HG02970 (cell line): ENCODE results near the gene GSTA3.
"Not testable (repeated sequence)": the region's sequence is repeated elsewhere in the genome, so short reads cannot be mapped to it uniquely, and the experiment has no call there.

ENCODE experiments used
- ATAC-seq: cut with Tn5 transposase; IDR thresholded peaks from one replicate; pipeline ENCODE4 v1.9.1; 2021; ENCODE audit warnings: mild to moderate bottlenecking, moderate library complexity, moderate number of reproducible peaks; ENCODE audit not compliant: unreplicated experiment, low FRiP score

Gene GSTA3

DNA sequence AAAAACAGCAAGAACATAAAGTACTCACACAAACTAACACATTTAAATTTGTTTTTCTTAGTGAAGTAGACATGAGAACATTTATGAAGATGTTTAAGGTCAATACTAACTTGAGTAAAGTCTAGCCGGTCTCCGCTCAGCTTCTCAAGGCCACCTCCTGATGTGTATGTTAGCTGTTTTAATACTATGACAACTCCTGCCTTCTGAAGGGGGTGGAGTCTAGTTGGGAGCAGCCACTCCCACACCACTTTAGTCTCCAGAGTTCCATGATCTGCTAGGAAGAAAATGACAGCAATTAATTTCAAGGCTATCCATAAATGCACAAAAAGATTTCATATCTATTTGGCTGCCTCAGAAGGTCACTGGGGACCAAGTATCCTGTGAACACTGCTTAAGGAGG lies at the start of gene GSTA3:
Gene GSTA3 (minus strand): TSS at position 168 of the 400 bp plus-strand sequence. CDS start 3,864 bp downstream, outside the sequence.
- ATAC-seq, result no peak

DNA sequence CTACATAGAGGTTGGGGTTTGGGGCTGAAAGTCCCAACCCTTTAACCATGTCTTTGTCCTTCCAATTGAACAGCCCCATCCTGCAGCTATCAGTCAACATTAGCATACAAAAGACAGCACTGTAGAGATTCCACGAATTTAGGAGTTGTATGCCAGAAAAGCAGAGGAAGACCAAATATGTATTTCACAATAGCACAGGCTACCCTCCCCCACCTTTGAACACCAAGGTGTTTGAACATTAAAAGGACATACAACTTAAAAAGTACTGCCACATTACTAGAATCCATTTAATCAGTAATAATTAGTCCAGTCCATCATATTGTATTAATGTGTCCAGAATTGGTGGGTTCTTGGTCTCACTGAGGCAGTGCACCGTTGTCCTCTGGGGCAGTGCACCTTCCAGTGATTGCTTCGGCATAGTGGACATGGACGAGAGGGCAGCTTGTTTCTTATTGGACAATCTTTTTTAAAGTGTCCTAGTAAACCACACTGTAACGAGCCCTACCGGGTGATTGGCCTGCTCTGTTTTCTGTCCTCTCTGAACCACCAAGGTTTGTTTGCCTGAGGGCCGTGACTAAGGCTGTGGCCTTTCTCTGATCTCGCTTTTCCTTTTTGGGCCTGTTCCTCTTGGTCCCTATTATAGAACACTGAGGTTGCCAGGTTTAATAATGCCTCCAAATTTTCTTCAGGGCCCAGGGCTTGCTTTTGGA lies 49.2 kb upstream of the GSTA3 start:
- no peak for ATAC-seq

DNA sequence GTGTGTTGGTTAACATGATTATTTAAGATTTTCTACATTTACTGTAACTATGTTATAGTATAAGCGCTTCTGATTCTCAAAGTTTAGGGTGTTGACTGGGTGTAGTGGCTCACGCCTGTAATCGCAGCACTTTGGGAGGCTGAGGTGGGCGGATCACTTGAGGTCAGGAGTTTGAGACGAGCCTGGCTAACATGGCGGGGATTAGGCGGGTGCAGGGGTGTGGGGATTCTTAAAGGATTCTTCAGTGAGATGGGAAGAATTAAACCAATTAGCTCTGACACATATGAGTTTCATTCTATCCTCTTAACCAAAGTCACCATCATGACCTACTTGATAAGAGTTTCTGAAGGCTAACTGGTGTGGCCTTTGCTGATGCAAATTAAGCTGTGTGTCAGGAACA lies 46.4 kb upstream of the GSTA3 start:
- no peak for ATAC-seq

DNA sequence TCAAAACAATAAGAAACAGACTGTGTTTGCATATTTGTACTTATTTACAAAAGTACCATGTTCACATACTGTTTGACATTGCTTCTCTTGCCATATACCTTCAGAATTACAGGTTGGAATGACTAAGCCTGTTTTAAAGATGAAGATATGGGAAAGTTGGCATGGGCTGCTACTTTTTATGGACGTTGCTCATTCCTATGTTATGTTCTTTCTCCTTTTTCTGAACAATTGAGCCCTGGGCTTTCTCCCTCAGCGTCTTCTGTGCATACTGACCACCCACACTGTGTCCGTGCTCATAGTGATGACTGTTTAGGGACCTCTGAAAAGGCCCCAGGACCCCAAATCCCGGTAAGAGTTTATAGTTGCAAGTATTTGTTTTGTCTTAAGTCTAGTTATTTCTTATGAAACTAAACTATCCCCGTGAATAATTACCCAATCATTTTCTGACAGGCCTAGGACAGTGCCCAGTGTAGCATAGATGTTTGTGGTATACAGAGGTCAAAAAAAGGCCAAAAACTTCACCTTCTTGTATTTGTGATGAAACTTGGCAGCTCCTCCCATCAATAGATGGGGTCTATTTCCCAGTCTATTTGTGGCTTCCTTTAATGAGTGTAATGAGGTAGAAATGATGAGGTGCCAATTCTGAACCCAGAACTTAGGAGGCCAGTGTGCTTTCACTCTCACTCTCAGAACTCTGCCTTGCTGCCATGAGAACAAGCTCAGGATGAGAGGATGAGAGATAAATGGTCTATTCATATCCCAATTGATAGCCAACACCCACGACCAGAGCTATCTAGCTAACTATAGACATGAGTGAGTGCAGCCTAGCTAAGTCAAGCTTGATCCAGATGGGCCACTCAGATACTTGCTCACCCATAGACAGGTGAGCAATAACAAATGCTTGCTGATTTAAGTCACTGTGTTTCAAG lies 44.7 kb upstream of the GSTA3 start:
- no peak for ATAC-seq

DNA sequence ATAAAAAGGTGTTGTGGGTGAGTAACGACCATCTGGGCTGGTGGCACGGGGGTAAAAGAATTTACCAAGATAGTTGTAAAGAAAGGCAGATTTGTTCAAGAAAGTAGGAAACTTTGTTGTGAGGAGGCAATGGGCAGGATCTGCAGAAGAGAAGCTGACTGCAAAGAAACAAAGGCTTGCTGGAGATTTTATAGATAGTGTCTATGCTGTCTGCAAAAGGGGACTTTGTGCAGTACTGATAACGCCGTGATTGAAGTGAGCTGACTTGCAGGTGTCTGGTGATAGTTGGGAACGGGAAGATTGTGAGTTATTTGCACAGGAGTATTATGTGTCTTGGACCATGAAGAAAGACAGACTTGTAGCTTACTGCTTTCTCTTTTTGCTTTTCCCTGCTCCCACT lies 36.8 kb upstream of the GSTA3 start:
- no peak for ATAC-seq

DNA sequence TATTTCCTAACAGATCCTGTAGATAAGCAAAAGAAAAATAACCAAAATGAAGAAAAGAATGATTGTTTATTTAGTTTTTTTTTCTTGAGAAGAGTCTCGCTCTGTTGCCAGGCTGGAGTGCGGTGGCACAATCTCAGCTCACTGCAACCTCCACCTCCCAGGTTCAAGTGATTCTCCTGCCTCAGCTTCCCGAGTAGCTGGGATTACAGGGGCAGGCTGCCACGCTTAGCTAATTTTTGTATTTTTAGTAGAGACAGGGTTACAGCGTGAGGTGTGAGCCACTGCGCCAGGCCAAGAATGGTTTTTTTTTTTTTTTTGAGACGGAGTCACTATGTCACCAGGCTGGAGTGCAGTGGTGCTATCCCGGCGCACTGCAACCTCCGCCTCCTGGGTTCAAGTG lies 33.3 kb upstream of the GSTA3 start:
- ATAC-seq, result not testable (repeated sequence)

DNA sequence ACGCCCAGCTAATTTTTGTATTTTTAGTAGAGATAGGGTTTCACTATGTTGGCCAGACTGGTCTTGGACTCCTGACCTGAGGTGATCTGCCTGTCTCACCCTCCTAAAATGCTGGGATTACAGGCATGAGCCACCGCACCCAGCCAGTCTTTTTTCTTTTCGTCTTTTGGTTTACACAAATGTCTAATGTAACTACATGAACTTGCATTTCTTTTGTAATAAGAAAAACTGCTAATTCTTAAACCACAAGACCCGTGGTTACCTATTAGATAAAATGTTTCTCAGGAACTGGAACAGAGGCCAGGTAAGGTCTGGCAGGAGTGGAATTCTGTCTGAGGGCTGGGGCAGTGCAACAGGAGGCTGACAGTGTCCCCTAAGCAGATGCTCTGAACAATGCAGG lies 32.7 kb upstream of the GSTA3 start:
- no peak for ATAC-seq

DNA sequence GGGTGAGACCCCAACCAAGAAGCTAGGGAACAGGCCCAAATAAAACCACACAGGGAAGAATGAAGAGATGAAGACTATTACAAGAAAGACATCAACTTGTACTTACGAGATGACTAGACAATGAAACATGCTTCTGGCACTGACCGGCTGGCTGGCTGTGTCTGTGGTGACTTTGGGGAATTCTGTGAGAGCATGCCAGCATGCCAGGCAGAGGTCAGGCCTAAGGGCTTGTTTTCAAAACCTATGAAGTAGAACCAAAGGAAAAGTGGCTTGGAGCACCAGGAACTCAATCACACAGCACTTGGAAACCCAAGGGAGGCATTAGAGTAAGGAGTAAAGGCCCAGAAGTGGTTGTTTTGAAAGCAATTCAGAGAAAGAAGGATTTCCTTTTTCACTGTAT lies 28.4 kb upstream of the GSTA3 start:
- ATAC-seq, result no peak

DNA sequence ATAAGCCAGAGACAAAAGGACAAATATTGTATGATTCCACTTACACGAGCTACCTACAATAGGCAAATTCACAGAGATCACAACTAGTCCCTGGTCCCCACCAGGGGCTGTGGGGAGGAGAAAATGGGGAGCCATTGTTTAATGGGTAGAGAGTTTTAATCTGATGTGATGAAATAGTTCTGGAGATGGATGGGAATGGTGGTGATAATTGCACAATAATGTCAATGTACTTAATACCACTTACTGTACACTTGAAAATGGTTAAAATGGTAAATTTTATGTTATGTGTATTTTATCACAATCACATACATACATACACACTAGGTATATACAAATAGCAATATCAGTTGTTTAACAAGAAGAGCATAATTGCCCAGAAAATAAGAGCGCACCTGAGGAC lies 24.3 kb upstream of the GSTA3 start:
- ATAC-seq, result no peak

DNA sequence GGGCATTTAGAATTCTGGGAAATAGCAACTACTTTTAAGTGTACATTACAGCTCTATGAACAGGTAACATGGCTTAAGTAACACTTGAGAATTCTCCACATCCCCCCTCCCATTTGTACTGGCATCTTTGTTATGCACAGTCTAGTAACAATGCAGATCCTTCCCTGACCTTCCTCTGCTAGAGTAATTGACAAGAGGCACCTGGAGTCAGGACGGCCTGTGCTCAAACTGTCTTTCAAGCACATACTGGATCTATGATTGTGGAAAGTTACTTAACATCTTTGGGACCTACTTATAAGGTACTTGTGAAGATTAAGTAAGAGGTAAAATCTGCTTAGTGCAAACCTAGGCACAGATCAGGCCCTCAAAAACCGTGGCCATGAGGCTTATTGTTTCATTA lies 21.9 kb upstream of the GSTA3 start:
- ATAC-seq, result no peak

DNA sequence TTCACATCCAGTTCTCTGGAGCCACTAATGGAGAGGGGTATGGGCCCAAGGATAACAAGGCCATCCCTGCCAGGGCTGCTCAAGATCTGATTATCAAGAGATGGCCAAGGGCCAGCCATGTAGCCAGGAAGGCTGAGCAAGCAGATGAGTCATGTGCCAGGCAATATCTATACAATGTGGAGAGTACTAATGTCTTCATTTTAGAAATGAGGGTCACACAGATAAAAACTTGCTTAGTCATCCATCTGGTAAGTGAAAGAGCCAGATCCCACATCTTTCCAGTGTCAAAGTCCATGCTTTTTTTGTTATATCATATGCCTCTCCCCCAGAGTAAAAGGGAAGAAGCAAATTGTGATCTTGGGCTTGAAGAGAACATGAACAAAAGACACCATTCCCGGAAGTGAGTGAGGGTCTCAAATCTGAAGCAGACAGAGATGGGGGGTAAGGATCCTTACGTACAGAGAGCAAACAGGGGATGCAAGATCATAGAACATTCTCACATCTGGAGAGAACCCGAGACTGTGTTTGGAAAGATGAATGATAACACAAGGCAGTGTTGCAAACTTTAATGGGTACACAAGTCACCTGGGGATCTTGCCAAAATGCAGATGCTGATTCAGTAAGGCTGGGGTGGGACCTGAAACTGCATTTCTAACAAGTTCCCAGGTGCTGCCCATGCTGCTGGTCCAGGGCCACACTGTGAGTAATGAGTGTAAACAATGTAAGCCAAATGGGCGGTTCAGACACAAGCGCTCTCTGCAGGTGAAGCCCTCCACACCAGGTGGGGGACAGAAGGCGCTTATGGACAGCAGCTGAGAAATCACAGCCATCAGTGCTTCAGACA lies 20.0 kb upstream of the GSTA3 start:
- no peak for ATAC-seq

DNA sequence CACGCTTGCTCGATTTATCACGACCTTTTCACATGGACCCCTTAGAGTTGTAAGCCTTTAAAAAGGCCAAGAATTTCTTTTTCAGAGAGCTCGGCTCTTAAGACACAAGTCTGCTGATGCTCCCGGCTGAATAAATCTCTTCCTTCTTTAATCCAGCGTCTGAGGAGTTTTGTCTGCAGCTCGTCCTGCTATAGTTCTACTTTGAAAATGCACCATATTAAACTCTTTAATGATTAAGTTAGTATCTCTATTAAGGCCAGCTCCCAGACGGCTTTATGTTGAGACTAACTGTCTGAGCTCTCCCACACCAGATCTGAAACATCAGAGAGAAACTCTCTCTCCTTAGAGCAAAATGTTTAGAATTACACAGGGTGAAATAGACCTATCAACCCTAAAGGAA lies 18.0 kb upstream of the GSTA3 start:
- no peak for ATAC-seq

DNA sequence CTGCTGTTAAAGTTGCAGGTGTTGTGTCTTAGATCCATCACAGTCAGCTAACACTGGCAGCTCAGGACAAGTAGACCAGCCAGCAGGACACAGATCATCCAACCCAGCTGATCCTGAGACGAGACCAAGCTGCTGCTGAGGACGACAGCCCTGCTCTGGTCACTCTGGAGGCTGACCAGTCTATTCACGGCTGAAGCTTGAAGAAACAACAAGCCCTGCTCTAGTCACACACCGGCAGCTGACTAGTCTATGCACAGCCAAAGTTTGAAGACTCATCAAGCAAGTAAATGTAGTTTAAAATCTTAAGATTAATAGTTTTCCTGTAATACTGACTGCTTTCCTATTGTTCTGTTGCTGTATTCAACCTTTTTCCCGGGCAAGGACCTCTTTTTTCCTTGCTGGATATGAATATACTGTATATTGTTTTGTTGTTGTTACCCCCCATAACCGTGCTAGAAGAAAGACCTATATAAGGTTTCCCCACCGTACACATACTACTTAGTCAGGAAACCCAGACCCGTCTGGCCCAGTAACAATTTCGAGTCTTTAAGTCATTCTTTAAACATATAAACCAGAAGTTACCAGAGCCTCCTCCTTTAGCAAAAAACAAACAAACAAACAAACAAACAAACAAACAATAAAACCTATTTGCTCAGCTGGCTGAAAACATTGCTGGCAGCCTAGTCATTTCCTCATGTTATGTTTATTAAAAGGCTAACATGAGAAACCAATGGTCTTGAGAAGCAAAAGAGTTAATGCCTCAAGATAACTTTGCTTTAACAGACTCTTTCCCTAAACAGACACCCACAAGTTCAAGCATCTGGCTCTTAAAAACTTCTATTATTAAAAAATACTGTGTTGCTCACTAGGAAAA lies 16.7 kb upstream of the GSTA3 start:
- no peak for ATAC-seq

DNA sequence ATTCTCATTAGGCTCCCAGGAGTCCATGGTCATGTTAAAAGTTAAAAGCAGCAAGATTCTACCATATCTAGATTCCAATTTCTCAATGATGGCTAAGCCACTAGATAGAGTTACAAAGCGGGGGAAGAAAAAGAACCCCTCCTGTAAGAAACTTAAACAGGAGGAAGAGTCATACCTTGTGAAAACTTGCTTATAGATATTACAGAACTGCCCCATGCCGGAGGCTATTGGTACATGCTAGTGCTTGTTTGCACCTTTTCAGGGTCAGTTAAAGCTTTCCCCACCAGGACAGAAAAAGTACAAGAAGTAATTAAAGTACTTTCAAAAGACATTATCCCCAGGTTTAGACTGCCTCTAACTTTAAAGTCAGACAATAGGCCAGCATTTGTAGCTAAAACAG lies 15.5 kb upstream of the GSTA3 start:
- no peak for ATAC-seq

DNA sequence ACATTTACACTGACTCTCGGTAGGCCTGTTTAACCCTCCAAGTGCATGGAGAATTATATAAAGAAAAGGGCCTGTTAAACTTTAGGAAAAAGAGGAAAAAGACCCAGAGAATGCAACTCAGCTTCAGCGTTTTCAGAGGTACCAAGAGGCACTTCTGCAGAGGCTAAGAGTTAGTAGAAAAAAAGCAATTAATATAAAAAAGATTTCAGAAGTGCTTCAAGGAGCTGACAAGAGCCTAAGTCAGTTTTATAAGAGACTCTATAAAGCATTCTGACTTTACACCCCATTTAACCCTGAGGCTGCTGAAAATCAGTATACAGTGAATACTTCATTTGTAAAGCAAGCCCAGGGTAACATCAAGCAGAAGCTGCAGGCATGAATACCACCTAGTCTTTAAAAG lies 14.2 kb upstream of the GSTA3 start:
- not testable (repeated sequence) for ATAC-seq

DNA sequence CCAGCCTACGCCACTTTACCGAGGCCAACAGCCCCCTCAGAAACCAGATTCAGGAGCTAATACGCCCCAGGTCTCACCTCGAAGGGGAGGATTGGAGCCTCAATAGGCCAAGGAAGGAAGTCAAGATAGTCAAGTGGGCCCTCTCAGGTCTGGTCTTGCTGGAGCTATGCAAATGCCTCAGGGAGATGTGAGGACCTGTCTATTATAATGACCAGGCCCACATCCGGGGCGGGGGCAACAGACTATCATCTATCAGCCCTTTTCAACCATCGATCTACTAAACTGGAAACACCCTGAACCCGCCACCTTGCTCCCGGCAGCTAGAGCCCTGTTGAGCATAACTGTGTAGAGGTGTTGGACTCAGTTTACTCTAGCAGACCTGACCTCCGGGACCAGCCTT lies 12.7 kb upstream of the GSTA3 start:
- no peak for ATAC-seq

DNA sequence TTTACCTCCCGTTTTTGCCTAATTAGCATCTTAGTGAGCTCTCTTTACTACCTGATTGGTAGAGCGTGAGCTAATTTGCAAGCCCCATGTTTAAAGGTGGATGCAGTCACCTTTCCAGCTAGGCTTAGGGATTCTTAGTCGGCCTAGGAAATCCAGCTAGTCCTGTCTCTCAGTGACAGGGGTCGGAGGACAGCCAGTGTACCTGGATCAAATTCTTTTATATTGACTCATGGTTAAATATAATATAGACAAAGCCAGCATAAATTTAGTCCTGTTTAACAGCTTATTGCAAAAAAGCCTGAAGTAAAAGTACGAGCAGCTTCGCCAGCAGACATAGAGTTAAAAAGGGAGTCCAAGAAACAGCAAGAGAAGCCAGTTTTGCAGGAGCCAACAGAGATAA lies 12.2 kb upstream of the GSTA3 start:
- no peak for ATAC-seq

DNA sequence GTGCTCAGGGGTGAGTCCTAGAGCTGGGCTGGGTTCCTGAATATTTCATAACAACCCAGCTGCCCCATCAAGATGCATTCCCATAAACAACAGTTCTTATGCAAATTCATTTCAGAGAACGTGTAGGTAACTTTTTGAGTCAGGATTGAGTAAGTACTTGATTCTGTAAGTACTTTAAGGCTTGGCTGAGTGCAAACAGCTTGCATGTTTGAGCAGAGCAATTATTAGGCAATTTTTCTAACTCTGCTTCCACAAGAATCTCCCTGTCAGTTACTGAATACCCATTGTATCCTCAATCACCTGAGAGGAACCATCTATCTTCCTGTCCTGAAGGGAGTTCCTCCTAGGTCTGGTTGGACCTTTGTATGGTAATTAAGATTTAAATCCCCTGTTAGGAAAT lies 10.0 kb upstream of the GSTA3 start:
- ATAC-seq, result not testable (repeated sequence)

DNA sequence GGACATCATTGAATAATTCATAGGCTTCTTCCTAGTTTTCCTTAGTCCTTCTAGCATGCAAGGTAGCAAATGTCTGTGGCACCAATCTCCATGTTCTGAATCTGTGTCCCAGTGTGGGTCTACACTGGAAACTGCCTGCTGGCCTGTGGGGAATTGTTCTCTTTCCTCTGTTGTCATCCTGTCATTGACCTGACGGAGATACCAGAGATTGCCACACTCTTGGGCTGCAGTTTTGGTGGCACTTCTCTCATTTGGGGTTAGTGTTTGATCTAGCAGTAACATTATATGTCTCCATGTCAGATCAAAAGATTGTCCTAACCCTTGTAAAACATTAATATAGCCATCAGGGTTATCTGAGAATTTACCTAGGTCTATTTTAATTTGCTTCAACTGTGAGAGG lies 9.3 kb upstream of the GSTA3 start:
- ATAC-seq, result not testable (repeated sequence)
